Mucosa of gallbladder (tissue), 1 donor: ENCODE measurements around the gene STAT1. TPM values are rescaled to one million over a fixed set of nuclear protein-coding genes. Genes with fewer than 3 reads are reported as not detected.
"Not testable (repeated sequence)": the region's sequence is repeated elsewhere in the genome, so short reads cannot be mapped to it uniquely, and the experiment has no call there.

ENCODE experiments used
- DNase-seq: peaks from one replicate; pipeline ENCODE4 v3.0.0-alpha.2; 2020; ENCODE audit warnings: low spot score
- total RNA-seq: library from RNA; stranded (reverse); gene quantifications from one replicate; pipeline ENCODE4 v1.2.1, GENCODE V29; 2021
- donor health status: DM: no; HTN: no; CAD: no.

STAT1 gene
- total RNA-seq, 1 donor from 2014 or later = 68.6 TPM

DNA sequence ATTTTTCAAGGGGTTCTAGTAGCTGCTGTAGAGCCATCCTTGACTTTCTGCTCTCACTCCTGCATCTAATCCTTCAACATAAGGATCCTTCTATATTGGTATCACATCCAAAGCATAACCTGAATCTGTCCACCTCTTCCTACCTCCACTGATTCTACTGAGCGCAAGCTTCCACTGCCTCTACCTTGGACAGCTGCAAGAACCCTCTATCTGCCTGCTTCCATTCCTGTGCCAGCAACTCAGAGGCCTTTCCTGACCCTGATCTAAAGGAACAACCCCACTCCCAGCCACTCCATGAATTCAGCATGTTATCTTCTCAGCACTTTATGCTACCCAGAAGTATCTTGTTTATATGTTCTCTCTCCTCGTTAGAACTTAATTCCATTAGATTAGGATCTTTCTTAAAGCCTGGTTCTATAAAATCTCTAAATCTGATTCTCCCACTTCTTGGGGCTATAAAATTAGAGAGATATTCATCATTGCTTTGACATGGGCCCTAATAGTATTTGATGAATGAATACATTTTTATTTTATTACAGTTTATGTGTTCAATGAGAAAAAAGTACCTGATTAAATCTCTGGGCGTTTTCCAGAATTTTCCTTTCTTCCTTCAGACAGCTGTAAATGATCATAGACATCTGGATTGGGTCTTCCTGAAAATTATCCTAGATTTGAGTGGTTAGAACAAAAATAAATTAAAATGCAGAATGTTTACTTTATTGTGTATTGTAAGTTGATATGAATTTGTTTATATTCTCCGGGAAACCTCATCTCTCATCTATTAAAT lies 6.8 kb downstream of the STAT1 start:
- DNase-seq = no peak

DNA sequence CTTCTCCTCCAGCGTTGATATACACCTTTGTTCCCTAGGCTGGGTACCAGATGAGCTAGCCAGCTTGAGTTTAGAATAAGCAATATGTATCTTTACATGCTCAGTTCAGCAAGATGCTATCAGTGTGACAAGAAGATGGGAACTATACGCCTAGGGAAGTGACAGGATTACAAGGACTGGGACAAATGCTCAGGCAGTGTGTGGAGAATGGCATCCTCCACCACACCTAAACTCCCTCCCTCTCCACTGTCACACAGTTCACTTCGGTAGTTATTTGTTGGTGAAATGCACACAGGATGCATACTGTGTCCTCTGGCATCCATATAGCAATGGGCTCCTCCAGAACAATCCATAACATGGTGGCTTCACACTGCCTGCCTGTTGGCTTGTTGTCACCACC lies 7.7 kb downstream of the STAT1 start:
- DNase-seq = no peak

DNA sequence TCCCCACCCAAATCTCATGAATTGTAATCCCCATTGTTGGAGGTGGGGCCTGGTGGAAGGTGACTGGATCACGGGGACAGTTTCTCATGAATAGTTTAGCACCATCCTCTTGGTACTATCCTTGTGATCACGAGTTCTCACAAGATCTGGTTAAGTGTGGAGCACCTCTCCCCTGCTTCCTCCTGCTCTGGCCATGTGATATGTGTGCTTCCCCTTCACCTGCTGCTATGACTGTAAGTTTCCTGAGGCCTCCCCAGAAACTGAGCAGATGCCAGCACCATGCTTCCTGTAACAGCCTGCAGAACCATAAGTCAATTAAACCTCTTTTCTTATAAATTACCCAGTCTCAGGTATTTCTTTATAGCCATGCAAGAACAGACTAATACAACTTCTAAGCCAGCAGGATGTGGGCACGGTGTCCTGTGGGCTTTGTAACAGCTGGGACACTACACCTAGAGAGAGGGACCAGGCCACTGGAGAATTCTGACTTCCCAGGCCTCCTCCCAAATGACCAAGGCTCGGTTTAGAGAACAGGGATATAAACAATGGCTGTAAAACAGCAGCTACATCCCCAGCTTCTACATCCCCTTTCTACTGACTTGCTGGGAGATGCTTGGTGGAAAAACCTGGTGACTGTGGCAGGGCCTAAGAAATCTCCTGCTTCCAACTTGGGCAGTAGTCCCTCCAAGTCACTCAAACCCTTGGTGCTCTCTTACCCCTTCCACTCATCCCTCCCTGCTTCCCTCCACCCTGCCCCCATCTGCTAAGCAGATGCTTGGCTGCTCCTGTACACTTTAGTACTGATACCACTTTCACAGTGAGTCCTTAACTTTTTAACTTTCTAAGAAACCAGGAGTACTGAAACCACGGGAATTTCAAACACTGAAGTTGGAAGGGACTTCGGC lies 10.3 kb downstream of the STAT1 start:
- DNase-seq = no peak

DNA sequence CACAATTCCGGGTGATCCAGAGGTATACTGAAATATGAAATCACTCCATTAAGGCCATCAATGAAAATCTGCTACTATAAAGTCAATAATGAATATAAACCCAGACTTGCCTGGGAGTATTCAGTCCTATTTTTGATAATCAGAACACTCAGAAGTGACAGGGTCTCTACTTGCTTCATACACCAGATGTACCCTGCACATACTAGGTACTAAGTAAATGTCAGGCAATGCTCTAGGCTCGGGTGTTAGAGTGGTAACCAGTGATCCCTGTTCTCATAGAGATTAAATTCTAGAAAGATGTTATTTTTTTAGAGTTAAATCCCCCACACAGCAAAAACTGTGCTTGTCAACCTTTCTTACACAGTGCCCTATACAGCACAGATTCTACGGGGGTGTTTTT lies 12.3 kb downstream of the STAT1 start:
- no peak for DNase-seq

DNA sequence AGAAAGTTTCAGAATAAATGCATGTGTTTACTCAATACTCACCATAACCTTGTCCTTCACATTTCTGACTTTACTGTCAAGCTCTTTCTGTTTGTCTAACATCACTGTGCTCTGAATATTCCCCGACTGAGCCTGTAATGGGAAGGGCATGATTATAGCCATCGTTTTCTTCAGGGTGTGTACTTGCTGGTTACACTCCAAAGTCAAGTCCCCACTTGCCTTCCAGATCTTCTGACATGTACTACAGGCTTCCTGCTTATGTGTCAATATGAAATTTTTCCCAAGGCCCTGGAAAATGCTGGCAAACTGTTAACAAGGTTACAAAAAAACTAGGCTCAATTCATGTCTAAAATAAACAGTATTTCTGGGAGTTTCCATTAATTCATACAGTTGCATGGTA lies 12.9 kb downstream of the STAT1 start:
- no peak for DNase-seq

DNA sequence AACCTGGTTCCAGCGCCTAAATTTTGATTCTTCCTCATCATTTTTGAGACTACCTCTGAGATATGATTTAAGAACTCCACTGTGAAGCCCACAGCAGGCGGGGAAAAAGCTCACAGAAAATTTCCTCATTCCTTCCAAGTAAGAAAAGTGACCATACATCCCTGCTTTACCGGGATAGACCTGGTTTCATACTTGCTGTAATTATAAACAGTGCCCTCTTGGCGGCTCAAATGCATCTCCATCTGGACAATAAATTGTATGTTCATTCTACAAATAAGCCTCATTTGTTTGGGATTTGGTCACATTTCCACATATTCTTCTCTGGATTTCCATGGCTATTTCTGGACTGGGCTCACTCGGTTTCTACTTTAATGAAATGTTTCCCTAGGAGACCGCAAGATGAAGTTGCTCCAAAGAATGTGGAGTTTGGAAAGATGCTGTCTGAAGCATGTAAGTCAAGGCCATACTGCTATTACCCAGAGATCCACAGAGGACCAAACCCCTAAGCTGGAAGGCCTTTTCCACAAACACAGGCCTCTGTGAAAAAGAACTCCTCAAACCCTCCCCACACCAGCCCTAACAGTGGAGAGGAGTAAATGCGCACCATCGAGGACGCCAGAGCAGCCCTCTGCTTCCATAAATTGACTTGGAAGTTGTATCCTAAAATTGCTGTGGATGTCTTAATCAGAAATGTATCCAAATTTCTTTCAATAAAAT lies 13.9 kb downstream of the STAT1 start:
- no peak for DNase-seq

DNA sequence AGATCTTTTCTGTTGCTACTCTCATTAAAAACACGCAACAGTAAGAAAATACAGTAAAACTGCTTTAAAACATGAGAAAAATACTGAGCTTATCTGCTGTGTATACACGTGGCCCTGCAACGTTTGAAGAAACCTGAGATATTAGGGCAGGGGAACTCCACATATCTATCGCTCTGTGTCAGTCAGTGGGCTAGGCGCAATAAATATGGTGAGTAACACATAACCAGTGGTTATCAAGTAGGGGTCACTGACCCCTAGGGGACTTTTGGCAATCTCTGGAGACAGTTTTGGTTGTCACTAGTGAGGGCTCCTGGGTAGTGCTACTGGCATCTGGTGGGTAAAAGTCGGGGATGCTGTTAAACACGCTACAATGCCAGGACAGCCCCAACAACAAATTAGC lies 14.9 kb downstream of the STAT1 start:
- no peak for DNase-seq

DNA sequence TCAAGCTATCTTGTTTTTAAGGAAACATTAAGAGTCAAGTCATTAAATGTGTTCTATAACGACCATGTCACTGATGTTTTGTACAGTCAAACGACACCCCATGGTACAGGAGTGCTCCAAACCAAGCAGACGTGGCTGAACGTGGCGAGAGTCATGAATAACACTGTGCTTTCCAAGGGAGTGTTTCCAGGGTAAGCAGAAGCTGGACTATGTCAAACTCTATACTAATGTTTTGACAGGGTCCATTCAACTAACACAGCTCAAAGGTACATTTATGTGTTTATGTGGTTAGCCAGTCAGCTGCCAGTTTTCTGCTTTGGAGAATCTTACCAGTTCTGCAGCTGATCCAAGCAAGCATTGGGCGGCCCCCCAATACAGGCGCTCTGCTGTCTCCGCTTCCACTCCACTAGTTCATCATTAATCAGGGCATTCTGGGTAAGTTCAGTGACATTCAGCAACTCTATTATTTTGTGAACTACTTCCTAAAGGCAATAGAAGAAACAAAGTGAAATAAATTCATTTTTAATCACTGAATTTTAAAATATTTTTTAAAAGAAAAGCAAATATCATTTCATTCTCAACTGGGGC lies 16.4 kb downstream of the STAT1 start:
- DNase-seq = no peak

DNA sequence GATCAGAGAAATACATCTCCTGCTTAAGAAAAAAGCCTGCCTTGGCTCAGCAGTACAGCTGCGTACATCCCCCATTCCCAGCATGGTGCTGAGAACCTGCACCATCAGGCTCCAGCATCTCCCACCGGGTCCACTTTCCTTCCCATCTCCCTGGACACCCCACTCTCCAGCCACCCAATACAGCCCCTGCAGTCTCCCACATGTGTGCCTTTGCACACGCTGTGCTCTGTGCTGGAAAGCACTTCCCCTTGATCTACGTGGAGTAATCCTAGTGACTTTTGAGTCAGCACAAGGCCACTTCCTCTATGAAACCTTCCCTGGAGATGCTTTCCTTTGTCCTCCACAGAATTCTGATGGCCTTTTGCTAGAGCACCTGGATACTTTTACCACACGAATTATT lies 17.0 kb downstream of the STAT1 start:
- no peak for DNase-seq

DNA sequence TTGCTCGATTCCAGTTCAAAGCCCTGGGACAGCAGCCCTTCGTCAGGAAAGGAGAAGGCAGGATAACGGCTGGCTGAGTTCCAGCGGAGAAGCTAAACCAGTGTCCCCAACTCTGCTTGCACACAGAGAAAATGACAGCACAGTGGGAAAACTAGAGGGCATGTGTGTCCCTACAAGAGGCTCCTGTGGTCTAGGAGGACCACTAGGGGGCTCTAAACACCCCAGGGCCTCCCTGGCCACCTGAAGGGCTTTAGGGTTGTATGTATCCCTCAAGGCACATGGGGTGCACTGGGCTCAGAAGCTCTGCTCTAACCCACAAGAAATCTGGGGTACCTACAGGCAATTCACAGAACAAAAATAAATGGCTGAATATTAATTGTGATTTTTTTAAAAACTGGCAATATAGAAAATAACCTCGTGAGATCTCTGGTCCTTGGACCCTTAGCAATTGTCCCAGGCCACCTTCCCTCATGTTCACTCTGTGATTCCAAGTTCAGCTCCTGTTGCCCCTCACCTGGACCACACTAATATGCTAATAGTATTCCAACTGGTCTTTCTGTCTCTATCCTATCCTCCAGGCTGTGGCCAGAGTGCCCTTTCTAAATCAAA lies 17.5 kb downstream of the STAT1 start:
- no peak for DNase-seq

DNA sequence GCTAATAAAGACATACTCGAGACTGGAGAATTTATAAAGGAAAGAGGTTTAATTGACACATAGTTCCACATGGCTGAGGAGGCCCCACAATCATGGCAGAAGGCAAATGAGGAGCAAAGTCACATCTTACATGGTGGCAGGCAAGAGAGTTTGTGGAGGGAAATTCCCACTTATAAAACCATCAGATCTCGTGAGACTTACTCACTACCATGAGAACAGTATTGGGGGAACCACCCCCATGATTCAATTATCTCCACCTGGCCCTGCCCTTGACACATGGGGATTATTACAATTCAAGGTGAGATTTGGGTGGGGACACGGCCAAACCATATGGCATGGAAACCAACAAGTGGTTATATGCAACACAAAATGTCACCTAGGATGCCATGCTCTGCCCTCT lies 18.7 kb downstream of the STAT1 start:
- not testable (repeated sequence) for DNase-seq

DNA sequence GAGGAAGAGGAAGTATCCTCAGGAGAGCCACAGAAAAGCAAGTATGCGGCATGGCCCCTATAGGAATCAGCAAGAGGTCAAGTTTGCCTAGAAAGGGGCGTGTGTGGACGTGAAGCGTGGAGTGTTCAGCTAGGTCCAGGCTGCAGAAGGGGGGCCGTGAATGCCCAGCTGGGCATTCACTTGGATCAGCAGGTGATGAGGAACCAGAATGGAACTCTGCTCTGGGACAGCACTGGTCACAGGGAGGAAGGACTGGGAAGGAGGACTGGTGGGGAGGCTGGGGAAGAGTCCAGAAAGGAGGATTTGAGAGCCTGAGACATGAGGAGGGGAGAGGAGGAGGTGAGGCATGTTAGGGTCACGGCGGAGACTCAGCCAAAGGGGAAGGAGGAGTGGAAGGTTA lies 19.8 kb downstream of the STAT1 start:
- DNase-seq = no peak

DNA sequence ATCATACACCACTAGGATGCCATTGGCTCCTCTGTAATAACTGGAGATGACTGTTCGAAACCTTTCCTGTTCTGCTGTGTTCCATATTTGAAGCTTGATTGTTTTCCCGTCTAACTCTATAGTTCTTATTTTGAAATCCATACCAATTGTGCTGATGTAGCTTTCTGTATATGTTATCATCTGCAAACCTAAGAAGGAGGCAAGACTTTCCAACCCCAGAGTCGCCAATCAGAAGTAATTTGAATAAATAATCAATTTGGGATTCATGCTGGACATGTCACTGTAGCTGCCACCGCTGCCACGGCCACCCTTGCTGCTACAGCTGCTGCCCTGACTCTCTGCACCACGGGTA lies 20.7 kb downstream of the STAT1 start:
- DNase-seq = no peak

DNA sequence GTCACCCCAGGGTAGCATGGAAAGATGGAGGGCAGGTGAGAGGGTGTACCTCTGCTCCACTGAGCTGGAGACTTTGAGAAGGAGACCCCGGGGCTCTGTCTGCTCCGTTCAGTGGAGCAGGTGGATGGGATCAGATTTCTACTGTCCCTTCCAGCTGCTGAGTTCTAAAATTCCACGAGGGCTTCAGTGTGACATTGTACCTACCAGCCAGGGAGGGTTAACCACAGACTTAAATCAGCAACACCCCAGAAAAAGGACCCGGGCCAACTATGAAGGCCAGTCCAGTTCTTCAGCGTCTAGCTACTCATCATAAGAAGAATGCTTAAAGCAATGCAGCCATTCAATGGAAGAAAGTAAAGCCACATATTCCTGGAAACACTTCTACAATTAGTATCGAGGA lies 23.8 kb downstream of the STAT1 start:
- no peak for DNase-seq

DNA sequence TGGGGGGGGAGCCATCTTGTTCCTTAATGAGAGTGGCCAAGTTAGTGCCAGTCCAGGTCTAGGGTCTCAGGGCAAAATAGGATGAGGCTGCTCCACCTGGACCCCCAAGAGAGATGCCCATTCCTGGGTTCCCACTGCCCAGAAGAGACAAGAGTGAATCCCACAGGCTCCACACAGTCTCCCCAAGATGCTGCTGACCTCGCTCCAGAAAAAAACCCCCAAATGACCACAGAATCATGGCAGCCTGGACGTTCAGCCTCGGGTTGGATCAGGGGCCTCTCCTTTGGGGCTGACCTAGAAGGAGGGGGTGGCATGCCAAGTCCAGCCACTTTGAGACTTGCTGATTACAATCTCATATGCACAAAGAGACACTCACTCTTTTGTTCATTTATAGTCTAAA lies 25.1 kb downstream of the STAT1 start:
- DNase-seq = no peak

DNA sequence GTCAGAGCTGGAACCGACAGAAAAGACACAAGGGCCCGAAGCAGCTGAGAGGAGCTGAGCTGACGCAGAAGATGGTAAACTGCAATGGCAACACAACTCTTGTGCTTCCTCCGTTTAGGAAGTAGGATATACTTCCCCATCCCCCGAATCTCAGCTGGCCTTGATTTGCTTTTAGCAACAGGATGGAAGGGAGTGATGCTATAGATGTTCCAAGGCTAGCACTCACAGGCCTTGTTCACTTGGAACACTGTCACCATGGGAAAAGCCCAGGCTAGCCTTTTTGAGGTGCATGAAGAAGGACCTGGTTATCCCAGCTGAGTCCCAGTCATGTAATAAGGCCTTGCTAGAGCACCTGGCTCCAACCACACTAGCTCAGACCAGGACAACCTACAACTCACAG lies 26.0 kb downstream of the STAT1 start:
- no peak for DNase-seq

DNA sequence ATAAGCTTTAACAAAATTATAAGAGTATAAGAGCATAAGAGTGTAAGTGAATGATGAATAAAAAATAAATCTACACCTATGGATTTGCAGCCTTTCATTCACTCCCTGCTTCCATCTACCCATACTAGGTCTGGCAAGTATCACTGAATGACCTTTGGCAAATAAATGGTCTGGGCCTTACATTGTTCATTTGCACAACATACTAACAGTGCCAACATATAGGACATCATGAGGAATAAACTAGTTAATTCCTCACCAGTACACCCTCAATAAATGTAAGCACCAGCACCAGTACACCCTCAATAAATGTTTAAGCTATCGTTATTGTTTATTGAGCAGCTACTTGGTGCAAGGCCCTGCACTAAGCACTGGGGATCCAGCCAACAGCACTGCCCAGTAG lies 26.9 kb downstream of the STAT1 start:
- DNase-seq = no peak

DNA sequence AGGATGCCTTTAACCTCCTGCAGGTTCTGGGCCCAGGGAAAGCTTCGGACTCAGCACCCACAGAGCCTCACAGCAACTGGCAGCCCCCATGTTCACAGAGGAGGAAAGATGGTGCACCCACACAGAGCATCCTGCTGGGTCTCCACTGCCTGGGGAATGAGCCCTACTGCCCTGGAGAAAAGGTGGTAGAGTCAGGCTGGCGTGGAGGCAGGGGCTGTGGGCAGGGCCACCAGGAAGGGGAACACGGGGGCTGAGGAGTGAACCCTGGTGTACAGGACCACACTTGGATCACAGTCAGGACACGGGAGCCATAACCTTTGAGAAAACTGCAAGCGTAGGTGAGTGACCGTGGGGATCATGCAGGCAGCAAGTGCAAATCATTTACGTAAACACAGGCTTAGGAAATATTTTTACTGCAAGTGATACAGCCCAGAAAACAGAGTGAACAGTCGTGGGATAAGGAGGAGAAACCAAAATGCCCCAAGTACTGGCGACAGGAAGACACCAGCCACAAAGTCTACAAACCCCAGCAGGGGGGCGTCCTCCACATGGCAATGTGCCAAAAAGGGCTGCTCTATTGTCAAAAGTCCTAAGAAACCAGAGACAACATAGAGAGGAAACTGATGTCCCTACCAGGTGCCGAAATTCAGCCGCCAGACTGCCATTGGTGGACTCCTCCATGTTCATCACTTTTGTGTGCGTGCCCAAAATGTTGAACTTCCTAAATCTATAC lies 27.6 kb downstream of the STAT1 start:
- no peak for DNase-seq

DNA sequence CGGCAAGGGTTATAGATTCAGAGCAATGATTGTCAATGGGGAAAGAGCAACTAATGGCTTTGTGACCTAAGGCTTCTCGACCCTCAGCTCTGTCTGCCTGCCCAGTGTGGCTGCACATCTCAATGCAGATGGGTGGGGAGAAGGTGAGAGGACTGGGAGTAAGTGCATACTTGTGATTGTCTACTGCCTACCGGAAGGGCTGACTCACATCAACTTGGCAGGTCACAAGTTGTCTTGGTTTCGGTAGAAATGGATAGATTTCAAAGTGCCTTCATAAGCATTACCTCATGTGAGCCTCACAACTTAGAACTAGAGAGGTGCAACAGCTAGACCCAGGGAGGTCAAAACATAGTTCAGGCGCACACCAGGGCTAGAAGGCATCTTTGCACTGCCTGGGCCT lies 29.4 kb downstream of the STAT1 start:
- DNase-seq = no peak

DNA sequence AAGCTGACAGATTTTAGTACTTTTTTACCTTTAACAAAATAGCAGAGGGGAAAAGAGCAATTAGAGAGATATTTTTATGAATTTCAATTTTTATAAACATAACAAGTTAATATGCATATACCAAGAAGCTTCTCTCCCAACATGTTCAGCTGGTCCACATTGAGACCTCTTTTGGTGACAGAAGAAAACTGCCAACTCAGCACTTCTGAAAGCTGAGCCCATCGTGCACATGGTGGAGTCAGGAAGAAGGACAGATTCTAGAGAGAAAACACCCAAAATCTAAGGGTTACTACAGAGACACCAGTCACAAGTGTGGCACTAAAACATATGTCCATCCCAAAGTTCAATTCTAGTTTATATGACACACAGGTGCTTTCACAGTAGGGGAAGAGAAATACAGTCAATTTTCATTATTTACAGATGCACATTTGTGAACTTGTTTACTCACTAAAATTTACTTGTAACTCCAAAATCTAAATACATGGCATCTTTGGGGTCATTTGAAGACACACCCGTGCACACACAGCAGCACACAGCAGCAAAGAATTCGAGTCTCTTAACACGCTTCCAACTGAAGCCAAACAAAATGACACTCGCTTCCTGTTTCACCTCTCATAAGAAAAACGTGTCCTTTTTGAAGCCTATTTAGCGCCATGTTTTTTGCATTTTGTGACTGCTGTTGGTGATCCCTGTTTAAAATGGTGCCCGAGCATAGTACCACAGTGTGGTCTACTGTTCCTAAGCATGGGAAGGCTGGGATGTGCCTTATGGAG lies 31.5 kb downstream of the STAT1 start:
- no peak for DNase-seq
